Ecto neural progenitor cell (in vitro differentiated cells): Measurements from ENCODE around the gene NLRP14.

Experiments used
- DNase-seq: peaks from one replicate; pipeline ENCODE4 v3.0.0-alpha.2; 2018; ENCODE audit warnings: low spot score

The NLRP14 gene

GRCh38 chr11:7056828-7057513, 36.7 kb downstream of the NLRP14 start:
- DNase-seq, result no peak

GRCh38 chr11:7057641-7058040, 37.4 kb downstream of the NLRP14 start:
- no peak for DNase-seq

- DNase-seq, result no peak
Observed at GRCh38 chr11:7060868-7061267, 40.6 kb downstream of the NLRP14 start.

GRCh38 chr11:7062534-7062933, 42.3 kb downstream of the NLRP14 start:
- DNase-seq, result no peak

GRCh38 chr11:7072401-7073028, 52.2 kb downstream of the NLRP14 start:
- DNase-seq, result no peak

- DNase-seq, result peak; percentile 59
Observed at GRCh38 chr11:7077101-7077500, 56.8 kb downstream of the NLRP14 start.

GRCh38 chr11:7079545-7080135, 59.4 kb downstream of the NLRP14 start:
- DNase-seq, result no peak

- DNase-seq, result no peak
Observed at GRCh38 chr11:7080900-7081299, 60.6 kb downstream of the NLRP14 start.

GRCh38 chr11:7081441-7081840, 61.2 kb downstream of the NLRP14 start:
- DNase-seq, result no peak

- DNase-seq, result no peak
Observed at GRCh38 chr11:7088921-7089320, 68.6 kb downstream of the NLRP14 start, which contains the start of gene RBMXL2. Gene RBMXL2 (plus strand): TSS chr11:7088998. CDS start chr11:7089121, 123 bp downstream.

- no peak for DNase-seq
Observed at GRCh38 chr11:7089328-7090251, 69.3 kb downstream of the NLRP14 start.

- no peak for DNase-seq
Observed at GRCh38 chr11:7098235-7098832, 78.1 kb downstream of the NLRP14 start.

- no peak for DNase-seq
Observed at GRCh38 chr11:7115780-7116179, 95.5 kb downstream of the NLRP14 start.

- no peak for DNase-seq
Observed at GRCh38 chr11:7116370-7116769, 96.1 kb downstream of the NLRP14 start.
